Cardiac muscle cell (in vitro differentiated cells and primary cell): ENCODE measurements around the gene OR5B12. TPM values are rescaled to one million over a fixed set of nuclear protein-coding genes. Genes with fewer than 3 reads are reported as not detected.

Experiments used
- DNase-seq, 2 donors: peaks; one replicate each; pipeline versions ENCODE4 v3.0.0 to v3.0.0-alpha.2; 2010 to 2017; ENCODE audit warnings: low read depth in 1 of 2, low spot score in 1 of 2
- H3K27ac ChIP-seq: fragments of 200-600 bp; sonication (generic); 2 replicates; pipeline ENCODE4 v1.5.1; 2016
- H3K27me3 ChIP-seq: fragments of 200-600 bp; sonication (generic); 2 replicates; pipeline ENCODE4 v1.6.0; 2016; ENCODE audit warnings: control low read depth
- H3K36me3 ChIP-seq: fragments of 200-600 bp; sonication (generic); 2 replicates; pipeline ENCODE4 v1.5.1; 2016; ENCODE audit warnings: control low read depth
- H3K4me1 ChIP-seq: fragments of 200-600 bp; sonication (generic); 2 replicates; pipeline ENCODE4 v1.8.1; 2017; ENCODE audit warnings: low read depth, mild to moderate bottlenecking, mixed run types
- H3K4me3 ChIP-seq: fragments of 200-600 bp; sonication (generic); 2 replicates; pipeline ENCODE4 v1.5.1; 2016; ENCODE audit warnings: mild to moderate bottlenecking
- H3K9me3 ChIP-seq: fragments of 200-600 bp; sonication (generic); 2 replicates; pipeline ENCODE4 v1.5.1; 2017; ENCODE audit warnings: low read depth, mild to moderate bottlenecking, control low read depth
- CTCF ChIP-seq: IDR thresholded peaks from 2 replicates; pipeline ENCODE4 v1.5.1; 2012; ENCODE audit warnings: low read depth, mild to moderate bottlenecking, low read length
- polyA plus RNA-seq: library from polyadenylated mRNA; unstranded; fragments of >200 nt; fragmentation: Nextera tagmentation; extraction: Ambion mirVana; gene quantifications from 2 replicates; pipeline ENCODE4 v1.2.1, GENCODE V29; 2016
- total RNA-seq: library from RNA; depleted of rRNA; stranded (reverse); fragments of >200 nt; gene quantifications from 2 replicates; pipeline ENCODE4 v1.2.3, GENCODE V29; 2016

The OR5B12 gene
- total and polyA plus RNA-seq, 2 experiments from 2014 or later = not detected

GRCh38 chr11:58466293-58466692, 24.3 kb upstream of the OR5B12 start:
- no peak for TF ChIP-seq CTCF
- no peak for DNase-seq
- no peak overlapping the region for H3K27ac ChIP-seq
- no peaks in the 10 kb centered on the region for H3K27me3 ChIP-seq
- no peaks in the 10 kb centered on the region for H3K4me1 ChIP-seq
- H3K36me3 ChIP-seq = no peaks in the 10 kb centered on the region
- H3K4me3 ChIP-seq = no peak overlapping the region
- no peaks in the 10 kb centered on the region for H3K9me3 ChIP-seq

- DNase-seq = no peak
- no peaks in the 10 kb centered on the region for H3K36me3 ChIP-seq
- H3K9me3 ChIP-seq = no peaks in the 10 kb centered on the region
- H3K4me1 ChIP-seq = no peaks in the 10 kb centered on the region
- no peaks in the 10 kb centered on the region for H3K27me3 ChIP-seq
- no peak for TF ChIP-seq CTCF
- H3K4me3 ChIP-seq = no peak overlapping the region
- H3K27ac ChIP-seq = no peak overlapping the region
These were observed 23.7 kb upstream of the OR5B12 start for GRCh38 chr11:58465690-58466089.

- Histone ChIP-seq H3K27me3 (no peaks in the 10 kb centered on the region), H3K4me1 (no peaks in the 10 kb centered on the region), H3K36me3 (no peaks in the 10 kb centered on the region), H3K4me3 (no peak overlapping the region), H3K27ac (no peak overlapping the region), H3K9me3 (no peaks in the 10 kb centered on the region)
- TF ChIP-seq CTCF = no peak
- no peak for DNase-seq
These were observed 9.5 kb upstream of the OR5B12 start for GRCh38 chr11:58451585-58451984.

GRCh38 chr11:58446294-58446693, 4.3 kb upstream of the OR5B12 start:
- Histone ChIP-seq H3K27ac (no peak overlapping the region), H3K36me3 (no peaks in the 10 kb centered on the region), H3K4me1 (no peaks in the 10 kb centered on the region), H3K4me3 (no peak overlapping the region), H3K27me3 (no peaks in the 10 kb centered on the region), H3K9me3 (no peaks in the 10 kb centered on the region)
- DNase-seq = no peak
- TF ChIP-seq CTCF = no peak

GRCh38 chr11:58444300-58444699, 2.3 kb upstream of the OR5B12 start:
- no peak overlapping the region for H3K27ac ChIP-seq
- DNase-seq = no peak
- H3K9me3 ChIP-seq = no peaks in the 10 kb centered on the region
- no peak overlapping the region for H3K4me3 ChIP-seq
- H3K27me3 ChIP-seq = no peaks in the 10 kb centered on the region
- TF ChIP-seq CTCF = no peak
- no peaks in the 10 kb centered on the region for H3K4me1 ChIP-seq
- H3K36me3 ChIP-seq = no peaks in the 10 kb centered on the region

- TF ChIP-seq CTCF = no peak
- Histone ChIP-seq H3K4me1 (no peaks in the 10 kb centered on the region), H3K36me3 (no peaks in the 10 kb centered on the region), H3K4me3 (no peak overlapping the region), H3K9me3 (no peaks in the 10 kb centered on the region), H3K27me3 (no peaks in the 10 kb centered on the region), H3K27ac (no peak overlapping the region)
- no peak for DNase-seq
These were observed 3.5 kb downstream of the OR5B12 start for GRCh38 chr11:58438486-58438885.
